ENCODE measurements around the gene ARHGAP25.

Gene ARHGAP25

GRCh38 chr2:68709421-68709911, 25.1 kb upstream of the ARHGAP25 start:
- no peak overlapping the region for H3K4me3 ChIP-seq (replicated peaks; ENCODE audit: low read depth, low read length)
- TF ChIP-seq, protein P1, sequence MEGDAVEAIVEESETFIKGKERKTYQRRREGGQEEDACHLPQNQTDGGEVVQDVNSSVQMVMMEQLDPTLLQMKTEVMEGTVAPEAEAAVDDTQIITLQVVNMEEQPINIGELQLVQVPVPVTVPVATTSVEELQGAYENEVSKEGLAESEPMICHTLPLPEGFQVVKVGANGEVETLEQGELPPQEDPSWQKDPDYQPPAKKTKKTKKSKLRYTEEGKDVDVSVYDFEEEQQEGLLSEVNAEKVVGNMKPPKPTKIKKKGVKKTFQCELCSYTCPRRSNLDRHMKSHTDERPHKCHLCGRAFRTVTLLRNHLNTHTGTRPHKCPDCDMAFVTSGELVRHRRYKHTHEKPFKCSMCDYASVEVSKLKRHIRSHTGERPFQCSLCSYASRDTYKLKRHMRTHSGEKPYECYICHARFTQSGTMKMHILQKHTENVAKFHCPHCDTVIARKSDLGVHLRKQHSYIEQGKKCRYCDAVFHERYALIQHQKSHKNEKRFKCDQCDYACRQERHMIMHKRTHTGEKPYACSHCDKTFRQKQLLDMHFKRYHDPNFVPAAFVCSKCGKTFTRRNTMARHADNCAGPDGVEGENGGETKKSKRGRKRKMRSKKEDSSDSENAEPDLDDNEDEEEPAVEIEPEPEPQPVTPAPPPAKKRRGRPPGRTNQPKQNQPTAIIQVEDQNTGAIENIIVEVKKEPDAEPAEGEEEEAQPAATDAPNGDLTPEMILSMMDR (IDR thresholded peaks at IDR 0.05; ENCODE audit: low read length, missing control alignments) = peak; percentile 79
- peak; percentile 69 for DNase-seq (ENCODE audit: low read depth)

GRCh38 chr2:68710336-68710735, 24.3 kb upstream of the ARHGAP25 start:
- TF ChIP-seq, protein P1 (IDR thresholded peaks at IDR 0.05; ENCODE audit: low read length, missing control alignments) = no peak
- no peak overlapping the region for H3K4me3 ChIP-seq (replicated peaks; ENCODE audit: low read depth, low read length)
- no peak for DNase-seq (ENCODE audit: low read depth)

- TF ChIP-seq, protein P1 (IDR thresholded peaks at IDR 0.05; ENCODE audit: low read length, missing control alignments) = no peak
- DNase-seq (ENCODE audit: low read depth) = no peak
- H3K4me3 ChIP-seq (replicated peaks; ENCODE audit: low read depth, low read length) = no peak overlapping the region
These were observed 23.9 kb upstream of the ARHGAP25 start for GRCh38 chr2:68710756-68711155.

DNA sequence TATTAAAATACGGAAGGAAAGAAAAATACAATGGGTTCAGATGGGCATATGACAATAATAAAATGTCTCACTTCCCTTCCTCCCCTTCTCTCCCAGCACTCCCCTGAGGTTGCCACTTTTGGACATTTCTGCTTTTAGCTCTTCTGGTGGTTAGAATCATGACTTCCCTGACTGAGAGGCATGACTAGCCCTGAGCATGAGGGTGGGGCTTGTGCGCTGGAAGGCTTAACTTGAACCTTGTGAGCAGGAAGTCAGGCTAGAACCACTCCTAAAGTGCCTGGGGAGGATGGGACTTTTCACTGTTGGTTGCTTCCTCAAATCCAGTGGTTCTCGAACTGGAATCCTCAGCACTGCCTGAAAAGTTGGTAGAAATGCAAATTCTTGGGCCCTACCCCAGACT, 19.7 kb upstream of the ARHGAP25 start:
- TF ChIP-seq, protein P1 (IDR thresholded peaks at IDR 0.05; ENCODE audit: low read length, missing control alignments) = no peak
- H3K4me3 ChIP-seq (replicated peaks; ENCODE audit: low read depth, low read length) = no peak overlapping the region
- no peak for DNase-seq (ENCODE audit: low read depth)

DNA sequence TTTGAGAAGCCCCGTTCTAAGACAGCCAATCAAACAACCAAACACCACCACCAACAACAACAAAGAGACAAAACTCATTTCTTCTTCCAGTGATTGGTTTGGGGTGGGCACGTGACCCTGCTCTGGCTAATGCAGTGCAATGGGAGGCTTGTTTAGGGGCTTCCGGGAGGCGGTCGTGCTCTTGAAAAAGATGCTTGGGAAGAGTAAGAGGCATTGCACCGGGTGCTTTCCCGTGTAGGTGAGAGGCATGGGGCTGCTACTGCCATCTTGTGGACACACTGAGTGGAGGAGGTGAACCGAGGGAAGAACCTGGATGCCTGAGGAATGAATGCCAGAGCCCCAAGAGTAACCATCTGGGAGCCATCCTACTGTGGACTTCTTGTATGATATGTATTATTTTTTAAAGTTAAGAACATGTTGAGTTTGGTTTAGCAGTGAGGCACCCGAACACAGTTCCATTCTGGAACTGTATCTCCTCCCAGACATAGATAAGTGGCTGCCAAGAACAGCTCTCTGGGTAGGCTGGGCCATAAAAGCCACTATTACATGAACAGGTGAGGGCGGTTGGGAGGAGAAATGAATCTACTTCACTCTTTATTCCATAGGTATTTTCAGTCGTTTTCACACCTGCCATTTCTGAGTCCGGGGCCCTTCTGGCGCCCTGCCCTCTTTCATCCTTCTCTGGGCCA, 19.1 kb upstream of the ARHGAP25 start:
- TF ChIP-seq, protein P1 (IDR thresholded peaks at IDR 0.05; ENCODE audit: low read length, missing control alignments) = peak; percentile 88
- DNase-seq (ENCODE audit: low read depth) = peak; percentile 67
- no peak overlapping the region for H3K4me3 ChIP-seq (replicated peaks; ENCODE audit: low read depth, low read length)

GRCh38 chr2:68716604-68717304, 17.9 kb upstream of the ARHGAP25 start:
- DNase-seq (ENCODE audit: low read depth) = no peak
- H3K4me3 ChIP-seq (replicated peaks; ENCODE audit: low read depth, low read length) = no peak overlapping the region
- TF ChIP-seq, protein P1 (IDR thresholded peaks at IDR 0.05; ENCODE audit: low read length, missing control alignments) = no peak
